ENCODE results near the gene KCNQ1.
A peak's percentile ranks its signal among the peaks of the same experiment; 100 is the strongest.
"Not testable (repeated sequence)": the region's sequence is repeated elsewhere in the genome, so short reads cannot be mapped to it uniquely, and the experiment has no call there.

KCNQ1 gene

DNA sequence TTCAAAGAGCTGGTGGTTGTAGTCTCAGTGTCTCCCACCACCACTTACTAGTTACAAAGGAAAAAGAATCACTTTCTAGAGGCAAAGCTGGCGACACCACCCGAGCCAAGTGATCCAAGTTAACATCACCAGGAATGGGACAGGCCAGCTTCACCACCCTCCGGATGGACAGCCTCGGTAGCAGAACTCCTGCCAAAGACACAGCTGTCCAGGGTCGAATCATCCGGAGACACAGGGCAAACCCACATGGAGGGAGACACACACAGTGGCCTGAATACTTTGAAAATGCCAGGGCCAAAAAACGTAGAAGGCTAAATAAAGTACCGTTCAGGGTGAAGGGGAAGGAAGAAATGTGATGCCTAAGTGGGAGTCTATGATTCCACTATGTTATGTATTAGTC, 33.1 kb downstream of the KCNQ1 start:
- no peak for DNase-seq

- not testable (repeated sequence) for DNase-seq
These were observed 35.5 kb downstream of the KCNQ1 start for GRCh38 chr11:2480067-2480873.

DNA sequence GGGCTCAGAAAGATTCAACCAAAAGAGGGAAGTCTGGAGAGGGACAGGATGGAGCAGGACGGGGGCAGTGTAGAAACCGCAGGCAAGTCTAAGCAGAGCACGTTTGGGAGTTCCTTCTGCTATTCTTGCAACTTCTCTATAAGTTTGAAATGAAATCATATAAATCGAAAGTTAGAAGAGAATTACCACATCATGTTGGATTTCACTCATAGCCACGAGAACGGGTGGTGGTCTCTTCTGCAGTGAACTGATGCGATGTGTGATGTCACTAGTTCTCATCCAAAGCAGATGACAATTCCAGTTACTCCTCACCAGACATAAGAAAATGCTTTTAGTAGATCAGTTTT, 36.0 kb downstream of the KCNQ1 start:
- DNase-seq = no peak

DNA sequence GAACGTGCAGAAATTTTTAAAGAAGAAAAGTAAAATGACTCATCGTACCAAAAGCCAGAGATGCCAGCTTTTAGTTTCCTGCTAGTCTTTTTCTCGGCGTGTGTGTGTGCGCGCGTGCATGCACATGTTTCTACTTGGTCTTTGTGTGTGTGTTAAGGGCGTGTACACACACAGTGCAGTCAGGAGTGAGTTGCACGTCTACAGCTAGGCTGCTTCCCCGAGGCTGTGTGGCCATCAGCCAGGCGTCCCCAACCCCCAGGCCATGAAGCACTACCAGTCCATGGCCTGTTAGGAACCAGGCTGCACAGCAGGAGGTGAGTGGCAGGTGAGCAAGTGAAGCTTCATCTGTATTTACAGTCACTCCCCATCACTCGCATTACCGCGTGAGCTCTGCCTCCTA, 36.4 kb downstream of the KCNQ1 start:
- DNase-seq = peak; percentile 19

- DNase-seq = no peak
These were observed 37.4 kb downstream of the KCNQ1 start for GRCh38 chr11:2482204-2482603.

DNA sequence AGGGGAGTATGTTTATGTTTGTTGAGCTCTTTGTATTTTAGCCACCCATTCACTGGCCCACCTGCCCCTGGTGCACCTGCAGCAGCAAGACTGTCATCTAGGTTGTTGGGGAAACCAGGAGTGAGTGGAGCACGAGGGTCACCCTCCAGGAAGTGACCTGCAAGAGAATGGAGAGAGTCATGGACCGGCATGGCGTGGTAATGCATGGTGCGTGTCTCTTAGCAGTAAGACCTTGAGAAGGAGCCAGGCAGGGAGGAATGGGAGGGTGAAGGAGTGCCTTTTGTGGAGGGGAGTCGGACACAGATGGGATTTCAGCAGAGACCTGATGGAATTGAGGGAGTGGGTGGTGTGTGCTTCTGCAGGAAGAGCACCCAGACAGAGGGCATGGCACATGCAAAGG, 37.9 kb downstream of the KCNQ1 start:
- DNase-seq = no peak

DNA sequence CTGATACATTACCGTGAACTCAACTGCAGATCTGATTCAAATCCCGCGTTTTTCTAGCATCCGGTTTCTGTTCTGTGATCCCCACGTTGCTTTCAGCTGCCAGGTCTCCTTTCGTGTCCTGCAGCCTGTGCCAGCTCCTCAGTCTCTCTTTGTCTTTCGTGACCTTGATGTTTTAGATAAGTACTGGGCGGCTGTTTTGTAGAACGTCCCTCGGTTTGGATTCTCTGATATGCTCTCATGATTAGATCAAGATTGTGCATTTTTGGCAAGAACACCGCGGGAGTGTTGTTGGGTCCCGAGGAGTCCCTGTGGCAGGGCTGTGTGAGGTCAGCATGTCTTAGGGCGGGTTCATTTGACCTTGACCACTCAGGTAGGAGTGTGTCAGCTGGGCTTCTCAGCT, 38.6 kb downstream of the KCNQ1 start:
- DNase-seq = no peak

GRCh38 chr11:2484576-2485125, 39.8 kb downstream of the KCNQ1 start:
- DNase-seq = no peak

DNA sequence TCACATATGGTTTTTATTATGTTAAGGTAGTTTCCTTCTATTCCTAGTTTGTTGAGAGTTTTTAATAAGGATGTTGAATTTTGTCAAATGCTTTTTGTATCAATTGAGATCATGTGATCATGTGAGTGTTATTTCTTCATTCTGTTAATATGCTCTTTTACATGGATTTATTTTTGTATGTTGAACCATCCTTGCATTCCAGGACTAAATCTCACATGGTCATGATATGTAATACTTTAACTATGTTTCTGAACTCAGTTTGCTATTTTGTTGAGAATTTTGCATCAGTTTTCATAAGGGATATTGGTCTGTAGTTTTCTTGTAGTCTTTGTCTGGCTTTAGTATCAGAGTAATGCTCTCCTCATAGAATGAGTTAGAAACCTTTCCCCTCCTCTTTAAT, 43.2 kb downstream of the KCNQ1 start:
- no peak for DNase-seq

GRCh38 chr11:2489083-2489482, 44.3 kb downstream of the KCNQ1 start:
- no peak for DNase-seq

DNA sequence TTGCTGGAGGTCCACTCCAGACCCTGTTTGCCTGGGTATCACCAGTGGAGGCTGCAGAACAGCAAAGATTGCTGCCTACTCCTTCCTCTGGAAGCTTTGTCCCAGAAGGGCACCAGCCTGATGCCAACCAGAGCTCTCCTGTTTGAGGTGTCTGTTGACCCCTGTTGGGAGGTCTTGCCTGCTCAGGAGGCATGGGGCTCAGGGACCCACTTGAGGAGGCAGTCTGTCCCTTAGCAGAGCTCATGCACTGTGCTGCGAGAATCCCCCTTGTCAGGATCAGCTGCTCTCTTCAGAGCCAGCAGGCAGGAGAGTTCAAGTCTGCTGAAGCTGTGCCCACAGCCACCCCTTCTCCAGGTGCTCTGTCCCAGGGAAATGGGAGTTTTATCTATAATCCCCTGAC, 53.1 kb downstream of the KCNQ1 start:
- DNase-seq = not testable (repeated sequence)

GRCh38 chr11:2498750-2499149, 53.9 kb downstream of the KCNQ1 start:
- no peak for DNase-seq

GRCh38 chr11:2507212-2507901, 62.5 kb downstream of the KCNQ1 start:
- no peak for DNase-seq

GRCh38 chr11:2507945-2508749, 63.3 kb downstream of the KCNQ1 start:
- no peak for DNase-seq

DNA sequence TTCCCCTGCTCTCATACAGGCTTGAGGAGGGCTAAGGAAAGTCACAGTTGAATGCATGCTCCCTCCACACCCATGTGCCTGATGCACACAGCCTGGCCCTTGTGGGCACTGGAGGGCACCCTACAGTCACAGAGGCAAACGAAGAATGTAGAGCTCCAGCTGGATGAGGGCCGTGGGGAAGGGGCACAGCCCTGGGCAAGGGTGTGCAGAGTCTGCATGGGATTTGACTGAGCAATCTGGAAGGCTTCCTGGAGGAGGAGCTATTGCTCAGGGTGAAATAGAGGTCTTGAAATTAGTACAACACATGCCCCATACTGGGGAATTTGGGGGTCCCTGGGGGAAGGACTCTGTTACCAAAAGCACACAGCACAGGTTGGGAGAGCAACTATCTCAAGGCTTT, 64.0 kb downstream of the KCNQ1 start:
- no peak for DNase-seq

- no peak for DNase-seq
These were observed 64.7 kb downstream of the KCNQ1 start for GRCh38 chr11:2509481-2510001.

GRCh38 chr11:2510626-2511402, 66.0 kb downstream of the KCNQ1 start:
- no peak for DNase-seq

- DNase-seq = no peak
These were observed 66.9 kb downstream of the KCNQ1 start for GRCh38 chr11:2511421-2512369.

DNA sequence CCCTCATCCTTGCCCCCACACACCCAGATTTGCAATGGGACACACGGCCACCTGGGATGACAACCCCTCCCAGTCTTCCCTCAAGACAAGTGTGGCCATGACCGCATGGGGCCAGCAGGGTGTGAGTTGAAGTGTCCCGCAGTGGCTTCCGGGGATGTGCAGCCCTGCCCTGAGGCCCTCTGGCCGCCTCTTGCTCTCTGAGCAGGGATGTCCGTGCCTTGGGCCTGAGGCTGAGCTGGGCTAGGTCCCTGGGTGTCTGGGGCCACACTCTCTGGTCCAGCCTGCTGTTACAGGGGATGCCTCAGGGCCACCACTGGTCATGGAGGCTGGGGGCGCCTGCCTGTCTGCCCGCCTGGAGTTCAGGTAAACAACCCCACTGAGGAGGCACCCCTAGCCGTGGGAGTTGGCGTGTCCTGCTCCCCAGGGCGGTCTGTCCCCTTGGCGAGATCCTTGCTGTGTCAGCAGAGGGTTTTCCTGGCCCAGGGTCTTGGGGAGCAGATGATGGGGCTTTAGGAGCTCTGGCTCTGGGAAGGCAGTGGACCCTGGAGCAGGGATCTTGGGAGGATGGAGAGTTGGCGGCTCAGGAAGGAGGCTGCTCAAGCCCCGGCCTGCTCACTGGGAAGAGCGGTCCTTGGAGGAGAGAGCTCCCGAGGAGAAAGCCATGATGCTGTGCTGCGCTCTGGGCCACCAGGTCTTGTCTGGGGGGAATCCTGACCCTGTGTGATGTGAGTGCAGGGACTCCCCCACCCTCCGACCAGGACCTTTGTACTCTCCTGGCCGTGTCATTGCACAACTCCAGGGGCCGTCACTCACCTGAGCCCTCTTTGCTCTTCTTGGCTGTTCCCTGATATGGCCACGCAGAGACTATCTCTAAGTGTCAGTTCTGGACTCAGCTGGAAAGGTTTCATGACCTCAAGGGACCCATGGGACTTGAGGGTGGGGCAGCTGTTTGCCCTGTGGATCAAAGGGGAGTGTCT, 67.9 kb downstream of the KCNQ1 start:
- DNase-seq = no peak

DNA sequence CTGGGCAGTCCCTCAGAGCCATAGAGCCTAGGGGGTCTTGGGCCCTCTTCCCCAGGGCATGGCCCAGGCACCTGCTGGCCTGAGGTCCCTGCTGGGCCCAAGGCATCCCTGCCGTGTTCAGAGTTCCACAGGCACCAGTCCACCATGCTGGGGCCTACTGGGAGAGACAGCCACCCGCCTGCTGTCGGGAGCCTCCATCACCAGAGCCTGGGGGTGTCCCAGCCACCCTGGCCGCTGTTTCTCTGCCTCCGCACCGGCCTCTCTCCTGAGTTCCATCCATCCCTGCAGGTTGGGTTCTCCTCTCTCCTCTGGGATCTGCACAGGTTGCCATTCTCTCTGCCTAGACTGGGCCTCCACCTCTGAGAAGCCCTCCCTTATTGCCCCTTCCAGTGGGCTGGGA, 68.6 kb downstream of the KCNQ1 start:
- no peak for DNase-seq
